GM12875 (cell line): ENCODE data around the gene IZUMO4.

Experiments used
- H3K4me3 ChIP-seq: one replicate; pipeline ENCODE4 v1.5.1; 2011; ENCODE audit warnings: low read depth, low read length, control low read depth
- CTCF ChIP-seq: IDR thresholded peaks from 2 replicates; pipeline ENCODE4 v1.5.1; 2011; ENCODE audit warnings: low read depth, mild to moderate bottlenecking, control low read depth, inconsistent platforms, low read length, moderate library complexity, borderline replicate concordance; ENCODE audit not compliant: insufficient read depth

Gene IZUMO4

DNA sequence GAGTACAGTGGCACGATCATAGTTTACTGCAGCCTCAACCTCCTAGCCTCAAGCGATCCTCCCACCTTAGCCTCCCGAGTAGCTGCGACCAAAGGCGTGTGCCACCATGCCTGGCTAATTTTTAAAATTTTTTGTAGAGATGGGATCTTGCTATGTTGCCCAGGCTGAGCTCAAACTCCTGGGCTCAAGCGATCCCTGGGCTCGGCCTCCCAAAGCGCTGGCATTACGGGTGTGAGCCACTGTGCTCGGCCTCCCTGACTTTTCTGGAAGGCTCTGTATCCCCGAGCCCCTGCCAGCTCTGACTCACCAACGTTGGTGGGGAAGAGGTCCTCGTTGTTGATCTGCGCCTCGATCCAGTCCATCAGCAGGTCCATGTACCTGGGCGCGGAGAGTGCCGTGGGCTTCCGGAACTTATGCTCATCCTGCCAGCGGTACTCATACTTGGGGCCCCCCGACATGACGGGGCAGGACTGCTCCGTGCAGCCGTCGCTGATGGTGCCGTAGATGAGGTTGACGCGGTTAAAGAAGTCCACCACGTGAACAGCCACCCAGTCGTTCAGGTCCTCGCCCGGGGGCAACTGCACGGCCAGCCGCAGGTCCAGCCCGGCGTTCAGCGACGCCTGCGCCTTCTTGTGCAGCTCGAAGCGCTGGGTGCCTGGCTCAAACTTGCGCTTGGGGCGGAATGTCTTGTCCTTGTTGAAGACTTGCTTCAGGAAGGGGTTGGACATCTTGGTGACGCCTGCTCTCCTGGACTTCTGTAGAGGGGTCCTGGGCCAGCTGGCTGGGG, 18.7 kb upstream of the IZUMO4 start:
- no peak overlapping the region for H3K4me3 ChIP-seq
- no peak for TF ChIP-seq CTCF

GRCh38 chr19:2079076-2079864, 17.4 kb upstream of the IZUMO4 start:
- no peak for TF ChIP-seq CTCF
- no peak overlapping the region for H3K4me3 ChIP-seq

DNA sequence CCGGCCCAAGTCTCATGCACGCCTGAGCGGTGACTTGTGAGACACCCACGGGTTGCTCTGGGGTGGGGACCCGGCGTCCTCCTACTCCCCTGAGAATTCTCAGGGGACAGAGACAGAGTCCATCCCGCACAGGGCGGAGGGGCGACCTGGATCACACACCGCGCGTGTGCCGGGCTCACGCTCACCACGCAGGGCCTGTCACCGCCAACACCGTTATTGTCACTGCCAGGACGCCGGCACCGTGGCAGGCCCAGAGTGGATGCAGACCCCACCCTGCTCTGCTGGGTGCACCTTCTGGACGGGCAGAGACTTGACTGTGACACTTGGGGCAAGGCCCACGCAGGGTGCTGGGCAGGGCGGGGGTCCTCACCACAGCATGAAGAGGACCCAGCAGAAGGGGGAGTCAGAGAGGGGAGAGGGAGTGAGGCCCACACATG, 16.8 kb upstream of the IZUMO4 start:
- H3K4me3 ChIP-seq, result no peak overlapping the region
- TF ChIP-seq CTCF, result no peak

DNA sequence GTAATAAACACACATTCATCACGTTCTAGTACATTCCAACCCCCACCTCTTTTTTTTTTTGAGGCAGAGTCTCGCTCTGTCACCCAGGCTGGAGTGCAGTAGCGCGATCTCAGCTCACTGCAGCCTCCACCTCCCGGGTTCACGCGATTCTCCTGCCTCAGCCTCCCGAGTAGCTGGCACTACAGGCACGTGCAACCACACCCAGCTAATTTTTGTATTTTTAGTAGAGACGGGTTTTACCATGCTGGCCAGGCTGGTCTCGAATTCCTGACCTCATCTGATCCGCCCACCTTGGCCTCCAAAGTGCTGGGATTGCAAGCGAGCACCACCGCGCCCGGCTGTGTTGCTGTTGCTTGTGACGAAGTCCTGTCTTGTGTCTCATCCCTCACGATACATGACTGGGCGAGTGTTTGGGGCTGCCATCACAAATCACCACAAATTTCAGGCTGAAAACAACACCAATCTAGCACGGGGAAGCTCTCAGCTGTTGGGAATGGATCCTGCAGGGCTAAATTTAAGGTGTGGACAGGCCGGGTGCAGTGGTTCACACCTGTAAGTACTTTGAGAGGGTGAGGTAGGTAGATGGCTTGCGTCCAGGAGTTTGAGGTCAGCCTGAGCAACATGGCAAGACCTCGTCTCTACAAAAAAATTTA, 16.3 kb upstream of the IZUMO4 start:
- peak overlapping the region; percentile 26 for H3K4me3 ChIP-seq
- no peak for TF ChIP-seq CTCF

GRCh38 chr19:2081873-2082810, 14.6 kb upstream of the IZUMO4 start:
- H3K4me3 ChIP-seq, result peak overlapping the region; percentile 80
- TF ChIP-seq CTCF, result no peak

DNA sequence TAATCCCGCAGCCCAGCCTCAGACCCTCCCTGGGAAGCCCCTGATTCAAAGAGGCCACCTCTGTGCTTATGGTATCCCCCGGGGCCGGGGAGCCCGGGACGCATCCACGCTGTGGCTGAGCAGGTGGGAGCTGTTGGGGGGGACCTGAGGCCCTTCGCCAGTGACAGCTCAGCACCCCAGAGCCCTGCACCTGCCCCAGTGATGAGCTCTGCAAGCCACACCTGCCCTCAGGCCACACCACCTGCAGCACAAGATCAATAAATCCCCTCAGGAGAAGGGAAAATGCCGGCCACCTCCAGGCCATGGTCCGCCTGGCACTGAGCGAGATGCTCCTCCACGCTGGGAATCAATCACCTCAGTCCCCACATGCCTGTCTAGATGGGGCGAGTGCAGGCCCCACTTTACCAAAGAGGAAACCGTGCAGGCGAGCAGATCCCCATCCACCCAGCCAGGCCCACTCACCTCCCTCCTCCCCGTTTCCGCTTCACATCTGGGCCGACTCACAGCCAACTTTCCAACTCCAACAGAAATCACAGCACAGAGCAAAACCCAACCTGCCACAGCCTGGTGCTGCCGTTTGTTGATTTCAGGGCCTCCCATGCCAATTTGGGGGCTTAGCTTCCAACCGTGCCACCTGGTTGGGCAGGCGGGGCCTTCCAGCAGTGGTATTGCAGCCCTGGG, 13.4 kb upstream of the IZUMO4 start:
- TF ChIP-seq CTCF, result no peak
- H3K4me3 ChIP-seq, result peak overlapping the region; percentile 80
